ENCODE measurements around the gene LDLRAP1. TPM values are rescaled to one million over a fixed set of nuclear protein-coding genes. Genes with fewer than 3 reads are reported as not detected.
A peak's percentile ranks its signal among the peaks of the same experiment; 100 is the strongest.

Gene LDLRAP1
- total and polyA plus RNA-seq, 9 of the 15 experiments (the other 6 are each of a cell fraction or from before 2014, with no cell fraction given): 0.56 to 29.6 (median 16.2) TPM

GRCh38 chr1:25520446-25521061, 22.9 kb upstream of the LDLRAP1 start (continued):
- TF ChIP-seq ARID3A (IDR thresholded peaks at IDR 0.05; ENCODE audit: borderline replicate concordance, low read depth, low read length): peak; percentile 80
- TF ChIP-seq RAD21 (CRISPR knock-in tag; conservative IDR thresholded peaks at IDR 0.05 in 1 of 2, IDR thresholded peaks at IDR 0.05 in 1 of 2): peak; percentile 85 to 89
- TF ChIP-seq SMC3 (conservative IDR thresholded peaks at IDR 0.05; ENCODE audit: insufficient read depth, low read depth, low read length): peak; percentile 71; the same call in 1 of the 2 replicates
- no peak for TF ChIP-seq ZNF165 (CRISPR knock-in tag; IDR thresholded peaks at IDR 0.05; ENCODE audit: borderline replicate concordance)
- TF ChIP-seq JUND (IDR thresholded peaks at IDR 0.05; ENCODE audit: borderline replicate concordance, low read depth, low read length): 0 out of 2 replicates have a peak, but pooled peaks have one; percentile 18
- TF ChIP-seq JUND (tag; IDR thresholded peaks at IDR 0.05; ENCODE audit: borderline replicate concordance, low read depth, low read length): no peak

GRCh38 chr1:25522031-25522655, 21.3 kb upstream of the LDLRAP1 start:
- ATAC-seq (no peak), DNase-seq (ENCODE audit: extremely low read depth in 1 of 4, low spot score in 3 of 4) (no peak), FAIRE-seq (no peak)
- peaks cover 7 to 10% of the 10 kb centered on the region in 2 experiments; a peak in 4 of 5 replicates for H3K4me1 ChIP-seq (replicated peaks in 1 of 2; ENCODE audit: control insufficient read depth in 2 of 2, insufficient read depth in 2 of 2, low read length in 2 of 2)
- H2AFZ ChIP-seq (ENCODE audit: low read depth, low read length): no peak overlapping the region
- H3K79me2 ChIP-seq (ENCODE audit: control insufficient read depth, insufficient read depth, low read length): no peaks in the 10 kb centered on the region
- 42% methylated on average over 5 of the region's 5 CpGs for WGBS (ENCODE audit: insufficient coverage, low coverage, missing lambda C conversion rate)
- H3K27me3 ChIP-seq (ENCODE audit: control insufficient read depth in 2 of 2, insufficient read depth in 2 of 2, low read length in 2 of 2): peaks cover 4 to 14% of the 10 kb centered on the region in 2 experiments; a peak in 4 of 5 replicates
- intact Hi-C loops (cut with micrococcal nuclease): loop anchor here (5.0 kb wide), 1 partner anchor 120 kb away; no protein-coding TSS in a partner anchor
- no peaks in the 10 kb centered on the region for H3K9me1 ChIP-seq (ENCODE audit: control insufficient read depth, insufficient read depth, low read length)
- no TSS peak for BruUV-seq (replicated peaks)
- no peaks in the 10 kb centered on the region for H4K20me1 ChIP-seq (replicated peaks; ENCODE audit: control insufficient read depth, insufficient read depth, low read length)
- no peaks in the 10 kb centered on the region for H3K36me3 ChIP-seq (ENCODE audit: control insufficient read depth, insufficient read depth, low read length)
- no peak overlapping the region for H3K4me2 ChIP-seq (ENCODE audit: insufficient read depth, low read length)
- no peak overlapping the region for H3K27ac ChIP-seq (ENCODE audit: extremely low read depth, low read depth, low read length)
- POLR2A ChIA-PET: interaction anchor here (1.4 kb wide), 1 partner anchor 9 kb away, joined by 4 read pairs; no protein-coding TSS in a partner anchor
- no peak overlapping the region for H3K9ac ChIP-seq (ENCODE audit: insufficient read depth in 1 of 2, low read depth in 2 of 2, low read length in 2 of 2)
- peaks cover 3% of the 10 kb centered on the region; the same call in 1 of the 2 replicates for H3K9me3 ChIP-seq (replicated peaks; ENCODE audit: control insufficient read depth, insufficient read depth, low read depth, low read length)
- CTCF ChIA-PET (ENCODE audit: low intra/inter-chr PET ratio): no interaction called here
- no peak overlapping the region for H3K4me3 ChIP-seq
- peak; percentile 64 for TF ChIP-seq RFX1 (IDR thresholded peaks at IDR 0.05)
- no peak for TF ChIP-seq HEY1 (CRISPR knock-in tag; IDR thresholded peaks at IDR 0.05; ENCODE audit: borderline replicate concordance)
- in situ Hi-C loops (cut with MboI): loop anchor here (5.0 kb wide), 1 partner anchor 120 kb away; no protein-coding TSS in a partner anchor

Measured in K562 (cell line).